NCI-H2171 treated with DMSO at 0.1 percent for 48 hours (cell line): ENCODE measurements around the gene SKAP1.

Experiments used
- DNase-seq: peaks from one replicate; lab custom pipeline; 2025; lab: John Stamatoyannopoulos, UW

Gene SKAP1

GRCh38 chr17:48104440-48104839 is 325.6 kb downstream of the SKAP1 start:
- DNase-seq: no peak

- no peak for DNase-seq
Measured at GRCh38 chr17:48102798-48103715, 327.0 kb downstream of the SKAP1 start.

- no peak for DNase-seq
Measured at GRCh38 chr17:48102043-48102750, 327.8 kb downstream of the SKAP1 start.

- peak; percentile 93 for DNase-seq
Measured at GRCh38 chr17:48101012-48101720, 328.8 kb downstream of the SKAP1 start, which contains the start of gene CBX1. TSS of gene CBX1 (minus strand) at chr17:48101478. CDS start at chr17:48077004, 24,474 bp downstream.

- DNase-seq: peak; percentile 83
Measured at GRCh38 chr17:48100591-48101011, 329.4 kb downstream of the SKAP1 start.

GRCh38 chr17:48100160-48100559 is 329.9 kb downstream of the SKAP1 start:
- no peak for DNase-seq

GRCh38 chr17:48095611-48096010 is 334.4 kb downstream of the SKAP1 start:
- DNase-seq: no peak

- no peak for DNase-seq
Measured at GRCh38 chr17:48093341-48094045, 336.5 kb downstream of the SKAP1 start.

- DNase-seq: no peak
Measured at GRCh38 chr17:48084932-48085331, 345.1 kb downstream of the SKAP1 start.
